NCI-H774 (cell line): ENCODE measurements around the gene FIGLA.

Source experiments
- DNase-seq: peaks from one replicate; lab custom pipeline; 2025; lab: John Stamatoyannopoulos, UW

FIGLA gene

GRCh38 chr2:70775141-70775540, 15.3 kb downstream of the FIGLA start:
- DNase-seq: no peak

DNA sequence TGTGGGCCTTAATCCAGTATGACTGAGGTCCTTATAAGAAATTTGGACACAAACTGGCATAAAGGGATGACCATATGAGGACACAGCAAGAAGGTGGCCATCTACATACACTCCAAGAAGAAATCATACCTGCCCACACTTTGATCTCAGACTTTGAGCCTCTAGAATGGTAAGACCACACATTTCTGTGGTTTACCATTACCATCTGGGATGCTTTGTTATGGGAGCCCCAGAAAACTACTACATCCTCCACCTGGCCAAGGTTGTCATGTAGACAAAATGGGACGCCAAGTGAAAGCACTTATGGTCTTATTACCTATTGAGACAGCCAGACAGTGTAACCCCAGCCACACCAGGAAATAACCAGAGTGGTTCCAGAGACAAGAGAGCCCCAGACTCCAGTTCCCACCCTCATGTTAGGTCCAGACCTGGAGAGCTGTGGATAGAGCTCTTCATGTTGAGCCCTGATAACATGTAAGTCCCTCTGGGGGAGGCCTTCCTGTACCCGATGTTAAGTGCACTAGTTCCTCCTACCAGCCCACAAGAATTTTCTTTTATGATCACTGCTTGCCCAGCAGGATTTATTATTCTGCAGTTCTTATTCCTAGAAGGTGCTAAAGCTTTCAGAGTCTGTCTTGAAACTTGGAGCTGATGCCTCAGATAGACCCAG, 17.8 kb downstream of the FIGLA start:
- no peak for DNase-seq

DNA sequence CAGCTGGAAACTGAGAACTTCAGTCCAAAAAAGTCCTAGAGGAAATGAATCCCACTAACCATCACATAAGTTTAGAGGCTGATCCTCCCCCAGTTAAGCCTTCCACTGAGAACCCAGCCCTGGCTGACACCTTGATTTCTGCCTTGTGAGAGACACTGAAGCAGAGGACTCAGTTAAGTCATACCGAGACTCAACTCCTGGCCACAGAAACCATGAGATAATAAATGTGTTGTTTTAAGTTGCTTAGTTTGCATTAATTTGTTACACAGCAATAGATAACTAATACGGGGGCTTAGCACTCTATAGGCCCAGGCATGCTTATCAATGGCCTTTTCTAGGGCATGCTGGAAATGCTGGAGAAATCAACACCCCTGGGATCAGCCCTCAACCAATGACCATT, 19.0 kb downstream of the FIGLA start:
- DNase-seq: no peak

- DNase-seq: no peak
Measured at GRCh38 chr2:70769450-70769849, 21.0 kb downstream of the FIGLA start.

DNA sequence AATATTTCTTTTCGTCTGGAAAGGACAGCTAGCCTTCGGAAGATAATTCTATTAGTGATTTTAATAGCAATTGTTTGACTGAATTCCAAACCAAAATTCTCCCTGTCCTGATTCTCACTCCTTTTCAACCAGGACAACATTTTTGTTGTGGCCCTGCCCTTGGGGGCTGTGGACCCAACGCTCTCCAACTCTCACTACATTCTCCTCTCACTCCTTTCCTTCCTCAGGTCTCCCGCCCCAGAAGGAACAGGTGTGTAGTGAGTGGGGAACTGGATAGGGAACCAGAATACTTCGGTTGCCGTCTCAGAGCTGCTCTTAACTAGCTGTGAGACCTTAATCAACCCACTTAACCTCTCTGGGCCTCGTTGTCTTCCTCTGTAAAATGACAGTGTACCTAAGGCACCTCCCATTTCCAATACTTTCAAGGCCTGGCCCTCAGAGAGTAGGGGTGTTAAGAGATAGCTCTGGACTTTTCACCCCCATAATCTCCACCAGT, 21.8 kb downstream of the FIGLA start:
- DNase-seq: no peak

DNA sequence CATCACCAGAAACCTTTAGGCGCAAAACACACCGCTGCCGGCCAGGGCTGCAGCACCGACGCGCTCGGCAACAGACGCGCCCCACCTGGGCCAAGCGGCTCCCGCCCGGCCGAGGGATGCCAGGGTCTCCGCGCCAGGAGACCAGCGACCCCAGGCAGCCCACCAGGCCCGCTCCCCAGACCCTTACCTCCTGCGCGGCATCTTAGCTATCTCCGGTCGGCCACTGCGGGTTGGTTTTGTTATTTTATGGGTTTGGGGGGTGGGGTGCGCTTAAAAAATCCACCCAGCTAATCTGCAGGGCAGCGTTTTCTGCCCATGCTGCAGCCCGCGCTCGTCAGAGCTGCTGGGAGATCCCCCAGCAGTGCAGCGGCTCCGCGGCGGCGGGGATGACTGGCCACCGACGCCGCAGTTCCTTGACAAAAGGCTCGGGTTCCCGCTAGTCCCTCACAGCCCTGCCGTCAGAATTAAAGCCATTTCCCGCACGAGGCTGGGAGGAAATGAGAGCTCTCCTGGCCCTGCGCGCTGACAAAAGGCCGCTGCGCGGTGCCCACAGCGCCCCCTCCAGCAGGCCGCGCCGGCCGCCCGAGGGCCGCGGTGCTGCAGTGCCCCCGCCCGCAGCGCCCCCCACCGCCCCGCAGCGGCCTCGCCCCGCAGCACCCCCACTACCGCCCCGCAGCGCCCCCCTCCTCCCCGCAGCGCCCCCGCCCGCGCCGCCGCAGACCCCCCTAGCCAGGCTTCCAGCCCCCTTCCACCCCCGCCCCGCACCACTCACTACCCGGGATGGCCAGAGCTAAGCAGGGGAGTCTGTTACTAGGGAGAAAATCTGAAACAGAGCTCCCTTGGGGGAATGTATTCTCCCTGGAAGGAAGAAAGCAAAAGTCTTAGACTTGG, 22.5 kb downstream of the FIGLA start, which contains the start of gene ADD2:
Gene ADD2 (minus strand): TSS at position 502 of the 891 bp plus-strand sequence. CDS start 61,792 bp downstream, outside the sequence.
- peak; percentile 28 for DNase-seq

DNA sequence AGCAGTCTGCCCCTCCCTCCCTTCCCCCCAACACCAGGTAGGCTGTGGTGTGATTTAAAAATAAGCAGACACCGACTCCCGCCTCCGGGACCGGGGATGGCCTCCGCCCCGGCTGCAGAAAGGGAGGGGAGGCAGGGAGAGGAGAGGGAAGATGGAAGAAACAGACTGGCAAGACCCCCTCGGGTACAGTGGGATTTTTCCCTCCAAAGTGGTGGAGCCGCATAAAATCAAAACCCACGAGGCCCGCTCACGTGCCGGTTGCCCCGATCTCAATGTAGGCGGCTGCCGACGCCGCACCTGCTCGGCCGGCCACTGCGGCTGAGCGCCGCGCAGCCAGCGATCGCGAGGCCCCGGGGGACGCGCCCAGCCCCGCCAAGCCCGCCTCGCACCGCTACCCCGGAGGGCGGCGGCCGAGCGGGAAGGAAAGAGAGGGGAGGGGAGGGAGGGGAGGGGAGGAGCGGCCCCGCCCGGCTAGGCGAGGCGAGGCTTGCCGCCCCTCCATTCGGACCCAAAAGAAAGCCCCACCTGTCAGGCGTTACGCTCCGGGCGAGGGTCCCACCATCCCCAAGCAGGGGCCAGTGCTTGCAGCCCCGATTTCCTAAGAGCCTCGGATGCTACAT, 23.3 kb downstream of the FIGLA start:
- DNase-seq: peak; percentile 32

DNA sequence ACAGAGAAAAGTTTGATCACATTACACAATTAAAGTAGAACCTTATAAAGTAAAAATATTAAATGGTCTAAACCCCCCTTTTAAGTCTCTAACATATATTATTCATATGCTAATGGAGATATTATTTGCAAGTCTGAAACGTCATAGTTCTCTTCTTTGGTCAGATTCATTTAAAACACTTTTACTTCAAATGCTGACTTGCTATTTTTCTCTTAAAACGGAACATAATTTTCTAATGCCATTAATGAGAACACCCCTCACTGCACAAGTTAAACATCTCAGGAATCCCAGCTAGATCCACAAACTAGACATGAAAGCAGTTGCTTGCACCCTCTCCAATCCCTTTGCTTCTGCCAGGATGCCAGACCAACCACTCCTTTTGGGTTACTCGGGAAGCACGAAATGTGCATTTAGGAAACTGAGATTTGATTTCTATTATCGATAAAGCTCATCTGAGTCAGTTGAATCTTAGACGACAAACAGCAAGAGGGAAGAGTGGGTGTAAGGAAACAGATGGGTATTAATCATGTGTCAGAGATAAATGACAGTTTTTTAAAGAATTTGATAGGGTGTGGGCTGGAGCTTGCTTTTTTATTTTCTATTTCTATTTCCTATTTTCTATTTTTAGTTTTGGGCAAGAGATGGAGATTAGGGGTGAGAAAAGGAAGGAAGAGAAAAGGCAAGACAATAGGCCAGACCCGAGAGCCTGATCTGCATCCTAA, 23.9 kb downstream of the FIGLA start:
- no peak for DNase-seq

- no peak for DNase-seq
Measured at GRCh38 chr2:70765507-70765906, 24.9 kb downstream of the FIGLA start.

GRCh38 chr2:70759446-70759845, 31.0 kb downstream of the FIGLA start:
- no peak for DNase-seq

GRCh38 chr2:70757966-70758365, 32.5 kb downstream of the FIGLA start:
- DNase-seq: no peak

GRCh38 chr2:70757360-70757759, 33.1 kb downstream of the FIGLA start:
- DNase-seq: no peak

- DNase-seq: no peak
Measured at GRCh38 chr2:70756128-70756527, 34.3 kb downstream of the FIGLA start.

GRCh38 chr2:70753902-70754301, 36.5 kb downstream of the FIGLA start:
- no peak for DNase-seq

- no peak for DNase-seq
Measured at GRCh38 chr2:70753031-70753430, 37.4 kb downstream of the FIGLA start.

DNA sequence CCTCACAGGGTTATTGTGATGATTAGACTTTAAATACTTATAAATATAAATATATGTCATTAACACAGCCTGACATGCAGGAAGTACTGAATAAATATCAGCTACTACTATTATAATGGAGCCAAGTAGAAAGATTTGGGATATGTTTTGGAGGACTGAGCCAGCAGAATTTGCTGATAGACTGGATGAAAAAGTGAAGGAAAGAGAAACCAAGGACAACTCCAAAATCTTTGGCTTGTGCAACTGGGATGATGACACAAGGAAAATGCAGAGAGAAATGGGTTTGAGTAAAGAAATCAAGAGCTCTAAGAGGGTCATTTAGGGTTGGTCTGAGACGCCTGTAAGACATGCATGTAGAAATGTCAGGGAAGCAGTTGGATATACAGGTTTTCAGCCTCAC, 38.0 kb downstream of the FIGLA start:
- DNase-seq: no peak

GRCh38 chr2:70751881-70752280, 38.6 kb downstream of the FIGLA start:
- DNase-seq: no peak

GRCh38 chr2:70750320-70750719, 40.1 kb downstream of the FIGLA start:
- no peak for DNase-seq

DNA sequence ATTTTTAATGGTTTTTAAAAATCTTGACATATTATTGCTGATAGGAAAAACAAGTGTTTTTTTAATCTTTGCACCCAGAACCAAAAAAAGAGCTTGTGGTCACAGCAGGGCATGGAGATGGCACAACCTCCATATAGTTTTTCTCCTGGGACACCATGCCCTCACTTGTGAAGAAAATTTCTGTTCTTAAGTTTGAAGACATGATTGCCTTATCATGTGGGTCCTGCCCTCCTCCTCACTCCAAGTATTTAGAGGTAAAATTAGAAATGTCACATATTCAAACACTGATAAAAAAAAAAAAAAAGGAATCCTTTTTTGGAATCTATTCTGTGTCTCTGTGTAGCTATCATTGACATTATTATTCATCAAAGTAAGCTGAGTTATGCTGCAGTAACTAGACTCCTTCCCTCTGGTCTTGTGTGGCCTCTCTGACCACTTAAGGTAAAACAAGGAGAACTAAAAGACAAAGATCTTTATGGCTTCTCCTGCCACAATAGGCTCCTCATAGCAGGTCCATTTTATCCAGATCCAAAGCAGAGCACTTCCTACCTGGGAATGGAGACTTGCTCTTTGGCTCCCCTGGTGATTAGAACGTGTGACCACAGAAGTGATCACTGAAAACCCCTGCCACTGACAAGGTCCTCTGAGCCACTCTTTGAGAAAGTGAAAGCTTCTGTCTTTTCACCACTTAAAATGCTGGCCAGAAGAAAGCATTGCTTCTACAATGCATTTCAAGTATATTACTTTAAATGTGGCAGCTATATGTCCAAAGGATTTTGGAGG, 42.2 kb downstream of the FIGLA start:
- DNase-seq: no peak

- no peak for DNase-seq
Measured at GRCh38 chr2:70747284-70747683, 43.2 kb downstream of the FIGLA start.
